ENCODE results near the gene INSYN2B. TPM values are rescaled to one million over a fixed set of nuclear protein-coding genes. Genes with fewer than 3 reads are reported as not detected.

The INSYN2B gene
- total and polyA plus RNA-seq, 12 donors = 0.08 to 0.94 (median 0.62) TPM; not detected in 2

DNA sequence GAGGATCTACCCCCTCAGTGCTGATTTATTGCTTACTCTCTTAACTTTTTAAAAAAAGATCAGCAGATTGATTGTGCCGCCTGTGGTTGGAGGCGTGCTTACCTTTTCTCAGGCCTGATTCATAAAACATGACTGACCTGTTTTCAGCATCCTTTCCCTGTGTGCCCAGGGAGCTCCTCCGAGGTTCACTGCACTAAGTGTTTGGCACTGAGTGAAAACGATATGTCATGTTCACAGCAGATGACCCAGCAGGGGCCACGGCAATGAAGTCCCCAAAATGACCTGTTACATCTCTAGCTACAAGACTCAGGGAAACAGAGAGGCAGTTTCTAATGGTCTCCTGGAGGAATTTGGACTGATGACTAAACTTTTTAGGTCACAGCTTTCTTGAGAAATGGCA lies 69.9 kb downstream of the INSYN2B start:
- DNase-seq = no peak
- Histone ChIP-seq H3K36me3 (replicated peaks in 1 of 2) (no peaks in the 10 kb centered on the region), H3K4me1 (replicated peaks in 1 of 2) (no peaks in the 10 kb centered on the region), H3K9me3 (replicated peaks in 1 of 3) (no peaks in the 10 kb centered on the region), H3K27me3 (no peaks in the 10 kb centered on the region), H3K27ac (no peak overlapping the region), H3K4me3 (no peak overlapping the region)
- intact Hi-C loops (cut with DNase I) = no loop called here
- TF ChIP-seq POLR2A (IDR thresholded peaks at IDR 0.05) = no peak
- TF ChIP-seq, protein P1, sequence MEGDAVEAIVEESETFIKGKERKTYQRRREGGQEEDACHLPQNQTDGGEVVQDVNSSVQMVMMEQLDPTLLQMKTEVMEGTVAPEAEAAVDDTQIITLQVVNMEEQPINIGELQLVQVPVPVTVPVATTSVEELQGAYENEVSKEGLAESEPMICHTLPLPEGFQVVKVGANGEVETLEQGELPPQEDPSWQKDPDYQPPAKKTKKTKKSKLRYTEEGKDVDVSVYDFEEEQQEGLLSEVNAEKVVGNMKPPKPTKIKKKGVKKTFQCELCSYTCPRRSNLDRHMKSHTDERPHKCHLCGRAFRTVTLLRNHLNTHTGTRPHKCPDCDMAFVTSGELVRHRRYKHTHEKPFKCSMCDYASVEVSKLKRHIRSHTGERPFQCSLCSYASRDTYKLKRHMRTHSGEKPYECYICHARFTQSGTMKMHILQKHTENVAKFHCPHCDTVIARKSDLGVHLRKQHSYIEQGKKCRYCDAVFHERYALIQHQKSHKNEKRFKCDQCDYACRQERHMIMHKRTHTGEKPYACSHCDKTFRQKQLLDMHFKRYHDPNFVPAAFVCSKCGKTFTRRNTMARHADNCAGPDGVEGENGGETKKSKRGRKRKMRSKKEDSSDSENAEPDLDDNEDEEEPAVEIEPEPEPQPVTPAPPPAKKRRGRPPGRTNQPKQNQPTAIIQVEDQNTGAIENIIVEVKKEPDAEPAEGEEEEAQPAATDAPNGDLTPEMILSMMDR (IDR thresholded peaks at IDR 0.05) = no peak
- 84 to 91% (median 88%) methylated on average over 5 of the region's 5 CpGs for WGBS, 4 donors

DNA sequence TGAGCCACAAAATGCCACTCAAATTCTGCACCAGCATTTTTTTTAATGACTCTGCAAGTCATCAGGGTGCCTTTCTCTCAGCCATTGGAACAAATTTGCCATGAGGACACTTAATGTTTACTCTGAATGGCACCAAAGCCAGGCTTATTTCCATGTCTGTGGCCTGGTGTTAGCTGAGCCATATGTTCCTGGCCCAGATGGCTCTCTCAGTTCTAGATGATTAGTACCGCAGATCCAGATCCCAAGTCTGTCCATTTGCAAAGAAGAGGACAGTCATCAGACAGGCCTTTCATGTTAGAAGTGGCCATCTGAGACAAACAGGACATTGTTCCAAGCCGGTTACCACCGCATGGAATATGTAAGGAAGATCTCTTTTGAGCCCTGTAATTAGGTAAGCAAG lies 70.3 kb downstream of the INSYN2B start:
- no peak overlapping the region for H3K4me3 ChIP-seq
- no peaks in the 10 kb centered on the region for H3K36me3 ChIP-seq (replicated peaks in 1 of 2)
- no peak for DNase-seq
- TF ChIP-seq, protein P1 (IDR thresholded peaks at IDR 0.05) = no peak
- no peak for TF ChIP-seq POLR2A (IDR thresholded peaks at IDR 0.05)
- WGBS, 4 donors = 77 to 100% (median 89%) methylated on average over 2 to 3 of the region's 3 CpGs
- H3K27me3 ChIP-seq = no peaks in the 10 kb centered on the region
- no peaks in the 10 kb centered on the region for H3K9me3 ChIP-seq (replicated peaks in 1 of 3)
- H3K27ac ChIP-seq = no peak overlapping the region
- no peaks in the 10 kb centered on the region for H3K4me1 ChIP-seq (replicated peaks in 1 of 2)
- intact Hi-C loops (cut with DNase I) = no loop called here

DNA sequence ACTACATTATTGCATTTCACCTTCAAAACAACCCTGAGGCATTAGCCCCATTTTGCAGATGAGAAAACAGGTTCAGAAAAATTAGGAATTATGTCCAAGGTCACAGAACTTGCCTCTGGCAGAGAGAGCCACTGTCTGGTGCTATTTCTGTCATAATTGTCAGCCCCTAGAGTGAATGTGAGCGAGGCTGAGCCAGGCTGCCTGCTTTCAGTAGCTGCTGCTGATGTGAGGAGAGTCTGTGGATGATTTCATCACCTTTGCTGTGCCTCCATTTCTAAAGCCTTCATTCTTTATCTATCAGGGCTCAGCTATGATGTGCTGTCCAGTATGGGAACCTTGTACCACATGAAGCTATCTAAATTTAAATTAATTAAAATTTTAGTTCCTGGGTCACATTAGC lies 71.4 kb downstream of the INSYN2B start:
- Histone ChIP-seq H3K9me3 (replicated peaks in 1 of 3) (no peaks in the 10 kb centered on the region), H3K36me3 (replicated peaks in 1 of 2) (no peaks in the 10 kb centered on the region), H3K27ac (no peak overlapping the region), H3K27me3 (no peaks in the 10 kb centered on the region), H3K4me1 (replicated peaks in 1 of 2) (no peaks in the 10 kb centered on the region), H3K4me3 (no peak overlapping the region)
- TF ChIP-seq POLR2A (IDR thresholded peaks at IDR 0.05) = no peak
- TF ChIP-seq, protein P1 (IDR thresholded peaks at IDR 0.05) = no peak
- WGBS, 4 donors = 55 to 93% (median 75%) methylated on average over 1 of the region's 1 CpG
- intact Hi-C loops (cut with DNase I) = no loop called here
- DNase-seq = no peak

DNA sequence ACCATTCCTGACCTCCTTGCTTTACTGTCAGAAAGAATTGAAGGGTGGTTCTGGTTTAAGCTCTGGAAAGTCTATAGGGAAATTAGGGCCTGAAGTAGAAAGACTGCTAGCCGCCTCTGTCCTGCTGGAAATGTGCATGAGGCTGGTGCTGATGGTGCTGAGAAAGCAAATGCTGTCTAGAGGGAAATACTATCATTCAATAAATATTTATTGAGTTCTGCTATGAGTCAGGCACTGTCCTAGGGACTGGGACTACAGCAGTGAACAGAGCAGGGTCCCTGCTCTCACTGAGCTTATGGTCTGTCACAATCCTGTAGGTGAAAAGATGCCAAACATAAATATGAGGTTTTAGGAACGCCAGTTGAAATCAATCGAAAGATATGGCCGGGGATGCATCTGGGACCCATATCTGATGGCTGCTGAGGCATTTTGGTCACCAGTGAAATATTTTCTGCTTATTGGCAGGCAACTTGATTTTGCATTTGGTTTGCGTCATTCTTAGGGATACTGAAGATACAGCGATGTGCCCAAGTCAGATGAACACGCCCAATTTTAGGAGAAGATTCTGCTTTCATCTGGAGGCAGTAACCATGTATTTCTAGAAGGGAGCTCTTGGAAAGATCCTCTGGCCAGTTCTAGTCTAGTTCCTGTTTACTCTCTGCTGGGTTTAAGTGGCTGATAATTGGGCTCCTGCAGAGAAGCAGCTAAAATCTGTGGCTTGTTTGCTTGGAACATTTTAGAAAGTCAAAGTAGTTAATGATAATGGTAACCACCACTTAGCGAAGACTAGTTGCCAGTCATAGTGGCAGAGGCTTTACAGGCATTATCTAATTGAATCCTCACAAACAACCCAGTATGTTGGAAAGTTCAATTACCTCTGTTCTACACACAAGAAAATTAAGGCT lies 73.3 kb downstream of the INSYN2B start:
- H3K36me3 ChIP-seq (replicated peaks in 1 of 2) = no peaks in the 10 kb centered on the region
- no peak overlapping the region for H3K4me3 ChIP-seq
- H3K4me1 ChIP-seq (replicated peaks in 1 of 2) = no peaks in the 10 kb centered on the region
- intact Hi-C loops (cut with DNase I) = no loop called here
- no peaks in the 10 kb centered on the region for H3K27me3 ChIP-seq
- H3K9me3 ChIP-seq (replicated peaks in 1 of 3) = no peaks in the 10 kb centered on the region
- TF ChIP-seq POLR2A (IDR thresholded peaks at IDR 0.05) = no peak
- TF ChIP-seq, protein P1 (IDR thresholded peaks at IDR 0.05) = no peak
- 85 to 96% (median 92%) methylated on average over 8 of the region's 8 CpGs for WGBS, 4 donors
- no peak overlapping the region for H3K27ac ChIP-seq
- DNase-seq = no peak

Data from adrenal gland (tissue), 12 donors.